ENCODE results near the gene DDI2. TPM values are rescaled to one million over a fixed set of nuclear protein-coding genes. Genes with fewer than 3 reads are reported as not detected.

DDI2 gene
- polyA plus RNA-seq, 1 donor from 2014 or later, result 3.8 TPM

- H3K9me2 ChIP-seq (ENCODE audit: insufficient read depth, low read length), result no peaks in the 10 kb centered on the region
- H3K4me3 ChIP-seq (ENCODE audit: low read length), result no peak overlapping the region
- no peak overlapping the region for H3K27ac ChIP-seq (ENCODE audit: low read length)
- H2AFZ ChIP-seq (ENCODE audit: low read depth, low read length), result no peak overlapping the region
- TF ChIP-seq, protein P1, sequence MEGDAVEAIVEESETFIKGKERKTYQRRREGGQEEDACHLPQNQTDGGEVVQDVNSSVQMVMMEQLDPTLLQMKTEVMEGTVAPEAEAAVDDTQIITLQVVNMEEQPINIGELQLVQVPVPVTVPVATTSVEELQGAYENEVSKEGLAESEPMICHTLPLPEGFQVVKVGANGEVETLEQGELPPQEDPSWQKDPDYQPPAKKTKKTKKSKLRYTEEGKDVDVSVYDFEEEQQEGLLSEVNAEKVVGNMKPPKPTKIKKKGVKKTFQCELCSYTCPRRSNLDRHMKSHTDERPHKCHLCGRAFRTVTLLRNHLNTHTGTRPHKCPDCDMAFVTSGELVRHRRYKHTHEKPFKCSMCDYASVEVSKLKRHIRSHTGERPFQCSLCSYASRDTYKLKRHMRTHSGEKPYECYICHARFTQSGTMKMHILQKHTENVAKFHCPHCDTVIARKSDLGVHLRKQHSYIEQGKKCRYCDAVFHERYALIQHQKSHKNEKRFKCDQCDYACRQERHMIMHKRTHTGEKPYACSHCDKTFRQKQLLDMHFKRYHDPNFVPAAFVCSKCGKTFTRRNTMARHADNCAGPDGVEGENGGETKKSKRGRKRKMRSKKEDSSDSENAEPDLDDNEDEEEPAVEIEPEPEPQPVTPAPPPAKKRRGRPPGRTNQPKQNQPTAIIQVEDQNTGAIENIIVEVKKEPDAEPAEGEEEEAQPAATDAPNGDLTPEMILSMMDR (IDR thresholded peaks at IDR 0.05; ENCODE audit: poor library complexity, severe bottlenecking), result no peak
- TF ChIP-seq MXI1 (conservative IDR thresholded peaks at IDR 0.05; ENCODE audit: poor library complexity, severe bottlenecking) (no peak), TAF1 (IDR thresholded peaks at IDR 0.05; ENCODE audit: low read depth) (no peak)
- no peaks in the 10 kb centered on the region for H3K36me3 ChIP-seq (ENCODE audit: insufficient read depth, low read length)
- no peaks in the 10 kb centered on the region for H3K79me2 ChIP-seq (replicated peaks; ENCODE audit: insufficient read depth, low read length)
- H3K27me3 ChIP-seq (ENCODE audit: insufficient read depth, low read depth, low read length), result no peaks in the 10 kb centered on the region
- no peaks in the 10 kb centered on the region for H3F3A ChIP-seq (ENCODE audit: insufficient read depth, low read length, poor library complexity, severe bottlenecking)
- no peaks in the 10 kb centered on the region for H3K9me3 ChIP-seq (ENCODE audit: low read length)
- no peak overlapping the region for H3K9ac ChIP-seq (ENCODE audit: low read length)
- H4K20me1 ChIP-seq (ENCODE audit: insufficient read depth), result no peaks in the 10 kb centered on the region
- no peak overlapping the region for H3K4me2 ChIP-seq (ENCODE audit: low read length)
Measured at GRCh38 chr1:15610167-15610566, 7.1 kb upstream of the DDI2 start.

GRCh38 chr1:15616373-15617172, 685 bp upstream of the DDI2 start:
- Histone ChIP-seq H3K27me3 (ENCODE audit: insufficient read depth, low read depth, low read length) (no peaks in the 10 kb centered on the region), H3K9me3 (ENCODE audit: low read length) (no peaks in the 10 kb centered on the region), H3F3A (ENCODE audit: insufficient read depth, low read length, poor library complexity, severe bottlenecking) (no peaks in the 10 kb centered on the region), H3K36me3 (ENCODE audit: insufficient read depth, low read length) (no peaks in the 10 kb centered on the region), H3K9me2 (ENCODE audit: insufficient read depth, low read length) (no peaks in the 10 kb centered on the region), H3K27ac (ENCODE audit: low read length) (peak overlapping the region; percentile 65), H3K4me2 (ENCODE audit: low read length) (peak overlapping the region; percentile 54), H4K20me1 (ENCODE audit: insufficient read depth) (no peaks in the 10 kb centered on the region), H3K79me2 (replicated peaks; ENCODE audit: insufficient read depth, low read length) (peaks cover 27% of the 10 kb centered on the region), H2AFZ (ENCODE audit: low read depth, low read length) (peak overlapping the region; percentile 61), H3K4me3 (ENCODE audit: low read length) (peak overlapping the region; percentile 99), H3K9ac (ENCODE audit: low read length) (peak overlapping the region; percentile 52)
- TF ChIP-seq TAF1 (IDR thresholded peaks at IDR 0.05; ENCODE audit: low read depth) (peak; percentile 9), EZH2 (IDR thresholded peaks at IDR 0.05; ENCODE audit: borderline replicate concordance, insufficient read depth, low read length, poor library complexity, severe bottlenecking) (no peak)
- TF ChIP-seq, protein P2, sequence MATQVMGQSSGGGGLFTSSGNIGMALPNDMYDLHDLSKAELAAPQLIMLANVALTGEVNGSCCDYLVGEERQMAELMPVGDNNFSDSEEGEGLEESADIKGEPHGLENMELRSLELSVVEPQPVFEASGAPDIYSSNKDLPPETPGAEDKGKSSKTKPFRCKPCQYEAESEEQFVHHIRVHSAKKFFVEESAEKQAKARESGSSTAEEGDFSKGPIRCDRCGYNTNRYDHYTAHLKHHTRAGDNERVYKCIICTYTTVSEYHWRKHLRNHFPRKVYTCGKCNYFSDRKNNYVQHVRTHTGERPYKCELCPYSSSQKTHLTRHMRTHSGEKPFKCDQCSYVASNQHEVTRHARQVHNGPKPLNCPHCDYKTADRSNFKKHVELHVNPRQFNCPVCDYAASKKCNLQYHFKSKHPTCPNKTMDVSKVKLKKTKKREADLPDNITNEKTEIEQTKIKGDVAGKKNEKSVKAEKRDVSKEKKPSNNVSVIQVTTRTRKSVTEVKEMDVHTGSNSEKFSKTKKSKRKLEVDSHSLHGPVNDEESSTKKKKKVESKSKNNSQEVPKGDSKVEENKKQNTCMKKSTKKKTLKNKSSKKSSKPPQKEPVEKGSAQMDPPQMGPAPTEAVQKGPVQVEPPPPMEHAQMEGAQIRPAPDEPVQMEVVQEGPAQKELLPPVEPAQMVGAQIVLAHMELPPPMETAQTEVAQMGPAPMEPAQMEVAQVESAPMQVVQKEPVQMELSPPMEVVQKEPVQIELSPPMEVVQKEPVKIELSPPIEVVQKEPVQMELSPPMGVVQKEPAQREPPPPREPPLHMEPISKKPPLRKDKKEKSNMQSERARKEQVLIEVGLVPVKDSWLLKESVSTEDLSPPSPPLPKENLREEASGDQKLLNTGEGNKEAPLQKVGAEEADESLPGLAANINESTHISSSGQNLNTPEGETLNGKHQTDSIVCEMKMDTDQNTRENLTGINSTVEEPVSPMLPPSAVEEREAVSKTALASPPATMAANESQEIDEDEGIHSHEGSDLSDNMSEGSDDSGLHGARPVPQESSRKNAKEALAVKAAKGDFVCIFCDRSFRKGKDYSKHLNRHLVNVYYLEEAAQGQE (IDR thresholded peaks at IDR 0.05; ENCODE audit: borderline replicate concordance), result peak; percentile 30

- H3F3A ChIP-seq (ENCODE audit: insufficient read depth, low read length, poor library complexity, severe bottlenecking), result no peaks in the 10 kb centered on the region
- H3K27me3 ChIP-seq (ENCODE audit: insufficient read depth, low read depth, low read length), result no peaks in the 10 kb centered on the region
- peak overlapping the region; percentile 65 for H2AFZ ChIP-seq (ENCODE audit: low read depth, low read length)
- H3K79me2 ChIP-seq (replicated peaks; ENCODE audit: insufficient read depth, low read length), result peaks cover 39% of the 10 kb centered on the region
- peak overlapping the region; percentile 74 for H3K27ac ChIP-seq (ENCODE audit: low read length)
- H3K4me3 ChIP-seq (ENCODE audit: low read length), result peak overlapping the region; percentile 99
- H3K4me2 ChIP-seq (ENCODE audit: low read length), result peak overlapping the region; percentile 90
- no peaks in the 10 kb centered on the region for H3K9me2 ChIP-seq (ENCODE audit: insufficient read depth, low read length)
- H3K9ac ChIP-seq (ENCODE audit: low read length), result peak overlapping the region; percentile 81
- no peaks in the 10 kb centered on the region for H3K36me3 ChIP-seq (ENCODE audit: insufficient read depth, low read length)
- H3K9me3 ChIP-seq (ENCODE audit: low read length), result no peaks in the 10 kb centered on the region
- no peaks in the 10 kb centered on the region for H4K20me1 ChIP-seq (ENCODE audit: insufficient read depth)
- TF ChIP-seq POLR2AphosphoS5 (IDR thresholded peaks at IDR 0.05) (no peak), SMC3 (conservative IDR thresholded peaks at IDR 0.05; ENCODE audit: poor library complexity) (no peak), EP300 (conservative IDR thresholded peaks at IDR 0.05; ENCODE audit: poor library complexity, severe bottlenecking) (no peak), MXI1 (conservative IDR thresholded peaks at IDR 0.05; ENCODE audit: poor library complexity, severe bottlenecking) (no peak), TAF1 (IDR thresholded peaks at IDR 0.05; ENCODE audit: low read depth) (no peak), RAD21 (conservative IDR thresholded peaks at IDR 0.05) (no peak), EZH2 (IDR thresholded peaks at IDR 0.05; ENCODE audit: borderline replicate concordance, insufficient read depth, low read length, poor library complexity, severe bottlenecking) (no peak)
- TF ChIP-seq, protein P1 (IDR thresholded peaks at IDR 0.05; ENCODE audit: poor library complexity, severe bottlenecking), result no peak
Measured at GRCh38 chr1:15618077-15618654, 908 bp downstream of the DDI2 start.

Data from neural cell (in vitro differentiated cells).